HG02870 (cell line): ENCODE data around the gene CWC27.

Experiments used
- ATAC-seq: cut with Tn5 transposase; IDR thresholded peaks from one replicate; pipeline ENCODE4 v1.9.1; 2021; ENCODE audit warnings: mild to moderate bottlenecking, moderate library complexity; ENCODE audit not compliant: unreplicated experiment

The CWC27 gene

GRCh38 chr5:65032250-65032649 is 263.5 kb downstream of the CWC27 start:
- ATAC-seq, result no peak

- no peak for ATAC-seq
Measured at GRCh38 chr5:65034029-65034812, 265.5 kb downstream of the CWC27 start.

GRCh38 chr5:65034813-65035209 is 266.1 kb downstream of the CWC27 start:
- no peak for ATAC-seq

GRCh38 chr5:65035211-65036206 is 266.8 kb downstream of the CWC27 start:
- ATAC-seq, result peak; percentile 82

GRCh38 chr5:65037831-65038815 is 269.4 kb downstream of the CWC27 start:
- no peak for ATAC-seq

GRCh38 chr5:65041296-65042158 is 272.8 kb downstream of the CWC27 start:
- no peak for ATAC-seq

- ATAC-seq, result no peak
Measured at GRCh38 chr5:65043843-65044359, 275.2 kb downstream of the CWC27 start.

GRCh38 chr5:65047225-65047624 is 278.5 kb downstream of the CWC27 start:
- ATAC-seq, result no peak

GRCh38 chr5:65047948-65048690 is 279.4 kb downstream of the CWC27 start:
- peak; percentile 50 for ATAC-seq

GRCh38 chr5:65050140-65050539 is 281.4 kb downstream of the CWC27 start:
- ATAC-seq, result no peak

GRCh38 chr5:65050826-65051498 is 282.2 kb downstream of the CWC27 start:
- no peak for ATAC-seq

GRCh38 chr5:65055938-65056337 is 287.2 kb downstream of the CWC27 start:
- ATAC-seq, result no peak

GRCh38 chr5:65059681-65060598 is 291.2 kb downstream of the CWC27 start:
- peak; percentile 37 for ATAC-seq

- ATAC-seq, result peak; percentile 60
Measured at GRCh38 chr5:65061250-65061973, 292.7 kb downstream of the CWC27 start.

GRCh38 chr5:65061974-65062353 is 293.2 kb downstream of the CWC27 start:
- peak; percentile 25 for ATAC-seq

- no peak for ATAC-seq
Measured at GRCh38 chr5:65062469-65063083, 293.8 kb downstream of the CWC27 start.
